Activated naive CD4-positive, alpha-beta T cell treated with anti-CD3 and anti-CD28 coated beads for 36 hours (primary cell): ENCODE data around the gene ABCA8. TPM values are rescaled to one million over a fixed set of nuclear protein-coding genes. Genes with fewer than 3 reads are reported as not detected.

Source experiments
- CTCF ChIA-PET: fragments of 350-600 bp; sonication (Branson Sonifier 250); formaldehyde crosslinking; loops from one replicate; lab custom pipeline; 2021; ENCODE audit warnings: antibody characterized with exemption; lab: Charles Lee
- DNase-seq: peaks from one replicate; pipeline ENCODE4 v3.0.0-alpha.2; 2020
- H3K27ac Mint-ChIP-seq: one replicate; pipeline ENCODE4 v1.8.0; 2021; ENCODE audit warnings: mild to moderate bottlenecking, mixed read lengths
- H3K27me3 Mint-ChIP-seq: one replicate; pipeline ENCODE4 v1.8.0; 2021; ENCODE audit warnings: low read depth, mixed read lengths
- H3K36me3 Mint-ChIP-seq: one replicate; pipeline ENCODE4 v1.8.0; 2021; ENCODE audit warnings: low read depth, mixed read lengths
- H3K4me1 Mint-ChIP-seq: one replicate; pipeline ENCODE4 v1.8.0; 2021; ENCODE audit warnings: low read depth, mixed read lengths
- H3K4me3 Mint-ChIP-seq: one replicate; pipeline ENCODE4 v1.8.0; 2021; ENCODE audit warnings: mild to moderate bottlenecking, moderate library complexity, mixed read lengths
- H3K9me3 Mint-ChIP-seq: one replicate; pipeline ENCODE4 v1.8.0; 2021; ENCODE audit warnings: mixed read lengths
- intact Hi-C: fragments of 100-400 bp; cut with micrococcal nuclease; formaldehyde crosslinking; loops from one replicate; pipeline ENCODE4 v1.15.1; 2023
- total RNA-seq, 2 experiments: library from RNA; stranded (reverse); gene quantifications; one replicate each; pipeline ENCODE4 v1.2.3, GENCODE V29; 2021

The ABCA8 gene
- total RNA-seq, 2 experiments from 2014 or later, result not detected

DNA sequence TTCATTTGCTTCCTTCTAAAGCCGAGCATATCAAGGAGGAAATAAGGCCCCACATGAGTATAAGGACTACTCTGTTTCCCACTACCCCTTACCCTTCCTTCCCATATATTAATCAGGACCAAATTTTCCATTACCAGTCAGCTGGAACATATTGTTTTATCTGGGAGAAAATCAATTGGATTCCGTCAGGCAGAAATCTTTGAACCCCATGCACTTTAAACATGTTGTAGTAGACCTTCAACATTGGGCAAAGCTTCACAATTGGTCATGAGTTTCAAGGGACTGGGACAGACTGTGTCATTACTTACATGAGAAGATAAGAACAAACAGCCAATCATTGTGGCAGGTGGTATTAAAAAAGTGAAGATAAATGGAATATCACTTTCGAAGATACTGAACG lies 70.3 kb downstream of the ABCA8 start:
- no peak for DNase-seq
- H3K9me3 Mint-ChIP-seq, result no peaks in the 10 kb centered on the region
- intact Hi-C loops, result no loop called here
- no peaks in the 10 kb centered on the region for H3K36me3 Mint-ChIP-seq
- CTCF ChIA-PET, result interaction anchor here (1.2 kb wide), 1 partner anchor 18 kb away, joined by 4 read pairs; no protein-coding TSS in a partner anchor
- H3K27ac Mint-ChIP-seq, result no peak overlapping the region
- H3K4me1 Mint-ChIP-seq, result no peaks in the 10 kb centered on the region
- H3K27me3 Mint-ChIP-seq, result peaks cover 2% of the 10 kb centered on the region
- H3K4me3 Mint-ChIP-seq, result no peak overlapping the region

DNA sequence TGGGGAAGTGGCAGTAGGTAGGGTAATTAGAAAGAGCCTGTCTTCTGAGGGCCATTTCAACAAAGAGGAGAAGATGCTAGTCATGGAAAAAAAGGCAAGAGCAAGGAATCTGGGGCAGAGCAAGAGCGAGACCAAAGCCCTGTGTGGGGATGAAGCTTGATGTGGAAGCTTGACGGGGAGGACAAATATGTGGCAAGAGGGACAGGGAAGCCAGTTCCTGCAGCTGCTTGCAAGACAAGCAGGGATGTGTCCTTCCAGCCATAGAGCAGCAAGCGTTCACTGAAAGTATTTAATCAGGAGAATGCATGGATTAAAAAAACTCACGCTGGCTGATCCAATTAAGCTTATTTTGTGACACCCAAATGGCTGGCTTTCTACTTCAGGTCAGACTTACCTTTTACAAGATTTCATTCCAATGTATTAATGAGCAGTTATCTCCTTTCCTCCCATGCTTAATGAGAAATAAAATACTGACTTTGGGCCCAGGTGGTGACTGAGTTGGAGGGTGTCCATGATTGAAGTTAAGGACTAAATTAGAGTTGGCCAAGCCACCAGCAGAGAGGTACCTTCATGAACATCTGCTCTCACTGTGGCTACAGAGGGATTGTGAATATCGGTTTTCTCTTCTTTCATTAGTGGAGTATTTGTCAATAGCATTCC lies 76.8 kb downstream of the ABCA8 start:
- no peak for DNase-seq
- intact Hi-C loops, result no loop called here
- H3K27ac Mint-ChIP-seq, result no peak overlapping the region
- H3K36me3 Mint-ChIP-seq, result no peaks in the 10 kb centered on the region
- H3K4me3 Mint-ChIP-seq, result no peak overlapping the region
- H3K9me3 Mint-ChIP-seq, result peaks cover 5% of the 10 kb centered on the region
- CTCF ChIA-PET, result no interaction called here
- H3K4me1 Mint-ChIP-seq, result no peaks in the 10 kb centered on the region
- H3K27me3 Mint-ChIP-seq, result peaks cover 9% of the 10 kb centered on the region

DNA sequence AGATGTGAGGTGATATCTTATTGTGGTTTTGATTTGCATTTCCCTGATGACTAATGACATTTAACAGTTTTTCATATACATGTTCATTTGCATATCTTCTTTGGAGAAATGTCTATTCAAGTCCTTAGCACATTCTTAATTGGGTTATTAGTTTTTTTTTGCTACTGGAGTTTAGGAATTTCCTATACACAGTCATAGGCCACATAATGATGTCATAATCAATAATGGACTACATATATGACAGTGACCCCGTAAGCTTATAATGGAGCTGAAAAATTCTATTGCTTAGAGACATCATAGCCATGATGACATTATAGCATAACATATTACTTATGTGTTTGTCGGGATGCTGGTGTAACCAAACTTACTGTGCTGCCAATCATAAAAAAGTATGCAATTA lies 83.7 kb downstream of the ABCA8 start:
- no peak overlapping the region for H3K27ac Mint-ChIP-seq
- H3K4me3 Mint-ChIP-seq, result no peak overlapping the region
- no peaks in the 10 kb centered on the region for H3K36me3 Mint-ChIP-seq
- H3K9me3 Mint-ChIP-seq, result no peaks in the 10 kb centered on the region
- CTCF ChIA-PET, result no interaction called here
- H3K4me1 Mint-ChIP-seq, result no peaks in the 10 kb centered on the region
- peaks cover 4% of the 10 kb centered on the region for H3K27me3 Mint-ChIP-seq
- DNase-seq, result no peak
- intact Hi-C loops, result no loop called here

DNA sequence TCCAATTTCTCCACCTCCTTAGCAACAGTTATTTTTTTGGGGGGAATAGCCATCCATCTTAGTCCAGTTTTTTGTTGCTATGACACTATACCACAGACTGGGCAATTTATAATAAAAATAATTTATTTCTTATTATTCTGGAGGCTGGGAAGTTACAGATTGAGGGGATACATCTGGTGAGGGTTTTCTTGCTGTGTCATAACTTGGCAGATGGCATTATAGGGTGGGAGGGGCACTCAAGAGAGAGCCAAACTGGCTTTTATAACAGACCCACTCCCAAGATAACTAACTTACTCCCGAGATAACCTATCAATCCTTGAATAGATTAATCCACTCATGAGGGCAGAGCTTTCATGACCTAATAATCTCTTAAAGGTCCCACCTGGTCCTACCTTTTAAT lies 84.2 kb downstream of the ABCA8 start:
- CTCF ChIA-PET, result no interaction called here
- no peak overlapping the region for H3K27ac Mint-ChIP-seq
- H3K4me1 Mint-ChIP-seq, result no peaks in the 10 kb centered on the region
- H3K36me3 Mint-ChIP-seq, result no peaks in the 10 kb centered on the region
- no peaks in the 10 kb centered on the region for H3K9me3 Mint-ChIP-seq
- H3K4me3 Mint-ChIP-seq, result no peak overlapping the region
- H3K27me3 Mint-ChIP-seq, result peaks cover 4% of the 10 kb centered on the region
- DNase-seq, result no peak
- intact Hi-C loops, result no loop called here

DNA sequence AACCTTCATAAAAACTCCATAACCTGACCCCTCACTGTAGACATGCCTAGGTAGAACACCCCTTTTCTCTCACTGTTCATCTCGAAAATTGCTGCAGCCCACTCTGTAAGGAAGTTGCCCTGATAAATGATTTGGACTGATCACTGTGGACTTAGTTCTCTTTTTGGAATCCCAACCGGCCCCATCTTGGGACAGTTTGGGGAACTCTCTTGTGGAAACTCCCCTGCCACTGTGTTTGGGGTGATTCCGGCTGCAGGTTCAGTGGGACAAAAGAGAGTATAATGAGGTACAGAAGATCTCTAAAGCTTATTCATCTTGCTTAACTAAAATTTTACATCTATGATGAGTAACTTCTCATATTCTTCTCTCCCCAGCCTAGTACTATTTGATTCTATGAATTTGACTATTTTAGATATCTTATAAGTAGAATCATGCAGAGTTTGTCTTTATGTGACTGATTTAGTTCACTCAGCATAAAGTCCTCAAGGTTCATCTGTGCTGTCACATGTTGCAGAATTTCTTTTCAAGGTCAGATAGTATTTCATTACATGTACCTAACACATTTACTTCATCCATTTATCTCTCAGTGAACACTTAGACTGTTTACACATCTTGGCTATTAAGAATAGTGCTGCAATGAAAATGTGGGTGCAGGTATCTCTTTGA lies 84.9 kb downstream of the ABCA8 start:
- H3K9me3 Mint-ChIP-seq, result no peaks in the 10 kb centered on the region
- intact Hi-C loops, result no loop called here

DNA sequence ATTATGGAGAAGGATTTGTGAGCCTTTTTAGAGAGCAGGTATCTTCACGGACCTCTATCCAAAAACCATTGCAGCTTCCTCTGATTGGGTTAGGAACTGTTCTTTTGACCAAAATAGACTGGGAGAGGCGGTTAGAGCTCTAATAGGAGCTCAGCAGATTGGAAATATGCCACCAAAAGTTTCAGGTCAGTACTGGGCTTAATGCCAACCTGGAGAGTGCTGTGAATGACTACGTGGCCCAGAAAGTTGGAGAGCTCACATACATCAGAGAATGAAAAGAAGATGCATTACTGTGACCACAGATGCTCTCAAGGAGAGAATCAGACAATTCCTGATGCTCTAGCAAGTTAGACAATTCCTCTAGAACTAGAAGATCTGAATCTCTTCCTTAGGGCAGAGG lies 86.5 kb downstream of the ABCA8 start:
- Mint-ChIP-seq H3K27me3 (peaks cover 3% of the 10 kb centered on the region), H3K4me1 (no peaks in the 10 kb centered on the region), H3K36me3 (no peaks in the 10 kb centered on the region), H3K27ac (no peak overlapping the region), H3K4me3 (no peak overlapping the region), H3K9me3 (peaks cover 2% of the 10 kb centered on the region)
- intact Hi-C loops, result no loop called here
- DNase-seq, result no peak
- CTCF ChIA-PET, result interaction anchor here (0.6 to 1.1 kb wide), 2 partner anchors 10 to 95 kb away, joined by 3 to 4 read pairs; no protein-coding TSS in a partner anchor

More for the DNA sequence above, 84.9 kb downstream of the ABCA8 start:
- H3K4me1 Mint-ChIP-seq, result no peaks in the 10 kb centered on the region
- DNase-seq, result no peak
- no peaks in the 10 kb centered on the region for H3K36me3 Mint-ChIP-seq
- peaks cover 4% of the 10 kb centered on the region for H3K27me3 Mint-ChIP-seq
- no peak overlapping the region for H3K4me3 Mint-ChIP-seq
- H3K27ac Mint-ChIP-seq, result no peak overlapping the region
- CTCF ChIA-PET, result interaction anchor here (0.6 kb wide), 2 partner anchors 63 to 334 kb away, joined by 3 read pairs; no protein-coding TSS in a partner anchor

DNA sequence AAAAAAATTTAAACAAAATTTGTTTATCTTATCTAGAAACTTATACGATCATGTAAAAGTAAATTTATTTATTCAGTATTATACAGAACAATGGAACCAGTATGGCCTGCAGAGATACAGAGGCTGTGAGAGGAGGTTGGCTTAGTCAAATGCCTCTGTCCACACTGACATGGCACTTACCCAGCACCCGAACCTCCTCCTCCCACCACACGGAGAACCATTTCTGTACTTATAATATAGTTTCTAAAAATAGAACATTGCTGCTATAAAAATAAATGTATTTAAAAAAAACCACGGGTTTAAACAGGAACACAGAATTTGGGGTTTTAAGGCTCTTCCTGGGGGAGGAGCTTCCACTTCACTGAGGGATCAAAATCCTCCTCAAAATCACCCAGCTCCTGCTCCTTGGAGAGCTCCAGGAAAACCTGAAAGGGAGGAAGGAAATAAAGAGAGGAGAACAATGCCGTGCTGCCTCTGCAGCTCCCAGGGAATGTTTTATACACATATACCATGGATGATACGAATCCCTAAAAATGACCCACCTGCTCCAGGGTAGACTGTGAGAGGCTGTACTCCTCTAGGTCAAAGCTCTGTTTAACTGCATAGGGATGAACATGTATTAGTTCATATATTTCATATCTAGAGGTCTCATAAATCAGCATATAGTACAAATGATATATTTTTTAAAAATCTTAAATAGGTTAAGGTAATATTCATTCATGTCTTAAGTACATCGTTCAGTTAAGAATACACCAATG lies 87.3 kb downstream of the ABCA8 start:
- H3K9me3 Mint-ChIP-seq, result peaks cover 3% of the 10 kb centered on the region
- CTCF ChIA-PET, result interaction anchor here (0.6 to 1.1 kb wide), 2 partner anchors 10 to 264 kb away, joined by 3 read pairs; no protein-coding TSS in a partner anchor
- intact Hi-C loops, result no loop called here
- no peak for DNase-seq
- no peaks in the 10 kb centered on the region for H3K4me1 Mint-ChIP-seq
- H3K36me3 Mint-ChIP-seq, result no peaks in the 10 kb centered on the region
- no peak overlapping the region for H3K27ac Mint-ChIP-seq
- H3K4me3 Mint-ChIP-seq, result no peak overlapping the region
- H3K27me3 Mint-ChIP-seq, result peaks cover 5% of the 10 kb centered on the region

DNA sequence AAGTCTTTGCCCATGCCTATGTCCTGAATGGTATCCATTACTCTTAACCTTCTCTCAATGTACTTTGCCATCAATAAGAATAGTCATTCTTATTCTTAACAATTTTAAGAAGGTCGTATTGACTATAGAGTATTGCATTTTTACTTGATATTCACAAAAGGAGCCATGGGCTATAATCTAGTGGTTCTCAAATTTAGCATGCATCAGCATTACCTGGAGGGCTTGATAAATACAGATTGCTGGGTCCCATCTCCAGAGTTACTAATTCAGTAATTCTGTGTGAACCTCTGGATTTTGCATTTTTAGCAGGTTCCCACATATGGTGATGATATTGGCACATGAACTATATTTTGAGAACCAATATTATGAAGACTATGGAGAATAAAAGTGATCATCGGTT lies 89.6 kb downstream of the ABCA8 start:
- Mint-ChIP-seq H3K4me3 (no peak overlapping the region), H3K27me3 (peaks cover 8% of the 10 kb centered on the region), H3K27ac (no peak overlapping the region), H3K4me1 (no peaks in the 10 kb centered on the region), H3K9me3 (peaks cover 3% of the 10 kb centered on the region), H3K36me3 (no peaks in the 10 kb centered on the region)
- intact Hi-C loops, result no loop called here
- CTCF ChIA-PET, result no interaction called here
- no peak for DNase-seq

DNA sequence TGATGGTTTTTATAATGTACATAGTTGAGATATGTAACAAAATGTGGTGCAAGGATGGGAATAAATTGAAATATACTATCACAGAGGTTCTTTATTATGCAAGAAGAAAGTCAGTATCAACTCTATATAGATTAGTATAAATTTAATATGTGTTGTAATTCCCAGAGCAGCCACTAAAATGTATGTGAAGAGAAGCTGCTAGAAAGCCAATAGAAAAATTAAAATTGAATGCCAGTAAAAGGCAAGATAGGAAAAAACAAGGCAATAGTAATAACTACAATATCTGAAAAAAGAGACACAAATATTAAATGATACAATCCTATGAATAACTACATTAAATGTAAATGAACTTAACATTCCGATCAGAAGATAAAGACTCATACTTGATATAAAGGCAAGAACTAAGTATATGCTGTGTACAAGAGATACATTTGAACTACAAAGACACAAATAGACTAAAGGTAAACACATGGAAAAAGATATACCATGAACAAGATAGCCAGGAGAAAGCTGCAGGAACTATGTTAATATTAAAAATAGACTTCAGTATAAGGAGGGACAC lies 92.0 kb downstream of the ABCA8 start:
- no peak for DNase-seq
- Mint-ChIP-seq H3K4me3 (no peak overlapping the region), H3K27ac (no peak overlapping the region), H3K9me3 (peaks cover 3% of the 10 kb centered on the region), H3K27me3 (peaks cover 6% of the 10 kb centered on the region), H3K4me1 (no peaks in the 10 kb centered on the region), H3K36me3 (no peaks in the 10 kb centered on the region)
- CTCF ChIA-PET, result no interaction called here
- intact Hi-C loops, result no loop called here

DNA sequence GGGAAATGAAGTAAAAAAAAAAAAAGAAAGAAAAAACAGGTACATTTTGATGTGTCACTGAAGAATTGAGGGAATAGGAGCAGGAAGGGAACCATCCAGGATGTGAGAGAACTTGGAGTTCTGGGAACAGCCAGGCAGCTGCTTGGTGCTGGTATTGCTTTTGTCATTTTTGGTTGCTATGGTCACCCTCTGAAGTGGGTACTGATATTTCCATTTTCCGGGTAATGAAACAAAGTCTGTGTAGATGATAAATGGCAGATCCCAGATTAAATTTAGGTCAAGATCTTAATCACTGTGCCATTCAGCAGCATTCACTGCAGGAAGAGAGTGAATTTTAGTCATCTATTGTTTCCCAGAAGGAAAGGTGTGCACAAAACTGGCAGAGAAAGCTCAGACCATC lies 93.6 kb downstream of the ABCA8 start:
- Mint-ChIP-seq H3K4me3 (no peak overlapping the region), H3K27ac (no peak overlapping the region), H3K9me3 (peaks cover 3% of the 10 kb centered on the region), H3K36me3 (no peaks in the 10 kb centered on the region), H3K27me3 (peaks cover 6% of the 10 kb centered on the region), H3K4me1 (no peaks in the 10 kb centered on the region)
- CTCF ChIA-PET, result no interaction called here
- no peak for DNase-seq
- intact Hi-C loops, result no loop called here

DNA sequence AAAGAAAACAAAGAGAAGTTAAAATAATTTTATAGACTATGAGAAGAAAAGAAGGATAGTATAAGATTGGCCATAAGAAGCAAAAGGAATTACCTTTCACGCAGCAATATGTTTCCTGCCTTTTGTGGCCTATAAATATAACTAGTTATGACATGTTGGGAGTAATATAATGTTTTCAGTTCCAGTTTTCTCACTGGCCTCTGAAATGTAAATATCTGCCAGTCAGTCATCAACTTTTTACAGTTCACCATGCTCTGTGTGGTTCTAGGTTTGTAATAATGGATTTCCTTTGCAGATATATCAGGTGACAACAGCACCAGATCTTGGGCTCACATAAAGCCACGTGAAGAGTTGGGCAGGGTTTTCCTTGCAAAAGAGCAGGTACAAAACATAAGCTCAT lies 94.3 kb downstream of the ABCA8 start:
- CTCF ChIA-PET, result no interaction called here
- H3K27me3 Mint-ChIP-seq, result peaks cover 6% of the 10 kb centered on the region
- no peaks in the 10 kb centered on the region for H3K36me3 Mint-ChIP-seq
- DNase-seq, result no peak
- peaks cover 3% of the 10 kb centered on the region for H3K9me3 Mint-ChIP-seq
- intact Hi-C loops, result no loop called here
- no peak overlapping the region for H3K27ac Mint-ChIP-seq
- no peak overlapping the region for H3K4me3 Mint-ChIP-seq
- no peaks in the 10 kb centered on the region for H3K4me1 Mint-ChIP-seq

DNA sequence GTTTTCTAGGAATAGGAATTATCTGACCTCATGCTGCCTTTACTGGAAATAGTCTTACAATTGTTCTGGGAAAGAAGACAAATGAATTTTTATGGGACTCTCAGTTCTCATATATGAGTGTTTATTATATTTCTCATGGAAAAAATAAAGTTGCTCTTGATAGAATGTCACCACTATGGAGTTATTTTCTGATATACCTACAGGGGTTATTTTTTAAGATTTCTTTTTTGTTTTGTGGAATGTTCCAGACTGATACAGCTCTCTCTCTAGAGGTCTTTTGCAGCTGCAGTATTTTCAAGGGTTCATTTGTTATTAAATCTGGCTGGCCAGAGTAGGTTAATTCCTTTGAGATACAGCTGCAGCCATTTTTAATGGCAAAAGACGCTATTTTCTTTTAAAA lies 100.7 kb downstream of the ABCA8 start:
- H3K36me3 Mint-ChIP-seq, result no peaks in the 10 kb centered on the region
- H3K27me3 Mint-ChIP-seq, result peaks cover 7% of the 10 kb centered on the region
- CTCF ChIA-PET, result no interaction called here
- no peaks in the 10 kb centered on the region for H3K9me3 Mint-ChIP-seq
- intact Hi-C loops, result no loop called here
- no peak overlapping the region for H3K4me3 Mint-ChIP-seq
- no peak for DNase-seq
- no peaks in the 10 kb centered on the region for H3K4me1 Mint-ChIP-seq
- H3K27ac Mint-ChIP-seq, result no peak overlapping the region
